HCT116 (cell line): ENCODE data around the gene COL20A1. TPM values are rescaled to one million over a fixed set of nuclear protein-coding genes. Genes with fewer than 3 reads are reported as not detected.

Experiments used
- ATAC-seq: fragments of 200-7000 bp; cut with Tn5 transposase; 2 replicates; pipeline ENCODE4 v1.9.1; 2020; ENCODE audit warnings: mild to moderate bottlenecking, moderate library complexity
- BruUV-seq: library from RNA; stranded (reverse); fragments of 400-500 nt; replicated peaks from 2 replicates; lab custom pipeline; 2021; lab: Mats Ljungman, UMichigan
- CTCF ChIA-PET: fragments of 300-600 bp; sonication (Branson Sonifier 250); formaldehyde crosslinking; loops from one replicate; lab custom pipeline; 2021; ENCODE audit warnings: antibody characterized with exemption; lab: Charles Lee
- POLR2A ChIA-PET: fragments of 300-600, 350-600 bp; sonication (Branson Sonifier 250); formaldehyde crosslinking; loops from one replicate; lab custom pipeline; 2021; ENCODE audit warnings: antibody characterized with exemption; lab: Charles Lee
- RAD21 ChIA-PET, 2 experiments: fragments of 300-600 bp; sonication (Branson Sonifier 250); formaldehyde crosslinking; loops; one replicate each; lab custom pipeline; 2023; ENCODE audit warnings: low total read pairs in 2 of 2; ENCODE audit not compliant: uncharacterized antibody in 2 of 2, unreplicated experiment in 2 of 2, low non-redundant PET in 1 of 2; lab: Charles Lee
- DNase-seq: peaks from one replicate; pipeline ENCODE4 v3.0.0-alpha.2; 2010; ENCODE audit warnings: low read depth, low spot score
- H2AFZ ChIP-seq: fragments of 200-600 bp; shearing (Covaris generic), sonication (generic); 2 replicates; pipeline ENCODE4 v1.6.1; 2017; ENCODE audit warnings: low read depth, mixed run types, mixed read lengths, antibody characterized with exemption, low read length; ENCODE audit not compliant: poor library complexity, severe bottlenecking
- H3K27ac ChIP-seq: 2 replicates; pipeline ENCODE4 v1.5.1; 2012; ENCODE audit warnings: low read depth, low read length
- H3K27me3 ChIP-seq: fragments of 200-600 bp; sonication (generic); 2 replicates; pipeline ENCODE4 v1.6.1; 2016; ENCODE audit warnings: mixed run types, low read length, mixed read lengths; ENCODE audit not compliant: insufficient read depth
- H3K36me3 ChIP-seq, 2 experiments: fragments of 200-500 bp in 1 of 2; fragments of 200-600 bp in 1 of 2; sonication (Bioruptor generic) in 1 of 2; sonication (generic) in 1 of 2; 2 replicates each; pipeline versions ENCODE4 v1.5.1 to v1.6.1; 2014 to 2016; ENCODE audit warnings: low read length in 2 of 2, inconsistent platforms in 1 of 2, mixed read lengths in 1 of 2, mixed run types in 1 of 2; ENCODE audit not compliant: insufficient read depth in 2 of 2, control insufficient read depth in 1 of 2
- H3K4me1 ChIP-seq, 2 experiments: fragments of 200-600 bp in 1 of 2; sonication (generic) in 1 of 2; 2 replicates each; pipeline versions ENCODE4 v1.5.1 to v1.6.1; 2012 to 2017; ENCODE audit warnings: low read length in 2 of 2, inconsistent platforms in 1 of 2, mild to moderate bottlenecking in 1 of 2, mixed read lengths in 1 of 2, mixed run types in 1 of 2, moderate library complexity in 1 of 2; ENCODE audit not compliant: insufficient read depth in 2 of 2, control insufficient read depth in 1 of 2
- H3K4me2 ChIP-seq: fragments of 200-600 bp; sonication (generic); 2 replicates; pipeline ENCODE4 v1.6.1; 2017; ENCODE audit warnings: mixed run types, low read length, mixed read lengths
- H3K4me3 ChIP-seq, 2 experiments: fragments of 200-600 bp in 1 of 2; sonication (generic) in 1 of 2; replicated peaks in 1 of 2; 2 replicates each; pipeline ENCODE4 v1.5.1; 2011 to 2016; ENCODE audit warnings: low read length in 2 of 2, control low read depth in 1 of 2, low read depth in 1 of 2, mild to moderate bottlenecking in 1 of 2, mixed read lengths in 1 of 2, mixed run types in 1 of 2
- H3K79me2 ChIP-seq: fragments of 200-600 bp; sonication (generic); 2 replicates; pipeline ENCODE4 v1.6.1; 2017; ENCODE audit warnings: mild to moderate bottlenecking, mixed run types, low read length, moderate library complexity, mixed read lengths; ENCODE audit not compliant: insufficient read depth
- H3K9ac ChIP-seq: fragments of 200-600 bp; sonication (generic); 2 replicates; pipeline ENCODE4 v1.6.1; 2016; ENCODE audit warnings: low read length, mixed read lengths
- H3K9me2 ChIP-seq: fragments of 200-600 bp; sonication (generic), shearing (Covaris generic); 2 replicates; pipeline ENCODE4 v1.6.1; 2017; ENCODE audit warnings: mixed run types, mild to moderate bottlenecking, moderate library complexity; ENCODE audit not compliant: insufficient read depth
- H3K9me3 ChIP-seq, 2 experiments: fragments of 200-500 bp in 1 of 2; fragments of 200-600 bp in 1 of 2; sonication (Bioruptor generic) in 1 of 2; sonication (generic) in 1 of 2; 2 replicates each; pipeline ENCODE4 v1.6.1; 2014 to 2017; ENCODE audit warnings: low read length in 2 of 2, mixed read lengths in 2 of 2, inconsistent platforms in 1 of 2, low read depth in 1 of 2, mild to moderate bottlenecking in 1 of 2, mixed run types in 1 of 2, moderate library complexity in 1 of 2; ENCODE audit not compliant: control insufficient read depth in 1 of 2, insufficient read depth in 1 of 2
- H4K20me1 ChIP-seq: fragments of 200-600 bp; sonication (generic), shearing (Covaris generic); 2 replicates; pipeline ENCODE4 v1.6.1; 2017; ENCODE audit warnings: mixed run types, mild to moderate bottlenecking, moderate library complexity; ENCODE audit not compliant: insufficient read depth
- CBX3 ChIP-seq: IDR thresholded peaks from 2 replicates; pipeline ENCODE4 v1.6.1; 2012; ENCODE audit warnings: low read depth
- CEBPB ChIP-seq: IDR thresholded peaks from 2 replicates; pipeline ENCODE4 v1.6.1; 2012; ENCODE audit warnings: low read depth
- EGR1 ChIP-seq: IDR thresholded peaks from 2 replicates; pipeline ENCODE4 v1.6.1; 2012; ENCODE audit warnings: low read depth
- ELF1 ChIP-seq: IDR thresholded peaks from 2 replicates; pipeline ENCODE4 v1.6.1; 2012; ENCODE audit warnings: low read depth, borderline replicate concordance
- EZH2 ChIP-seq: fragments of 200-600 bp; sonication (generic); IDR thresholded peaks from 2 replicates; pipeline ENCODE4 v1.6.1; 2017; ENCODE audit warnings: antibody characterized with exemption, mixed run types
- POLR2A ChIP-seq: IDR thresholded peaks from 2 replicates; pipeline ENCODE4 v1.7.0; 2011; ENCODE audit warnings: borderline replicate concordance; ENCODE audit not compliant: insufficient read depth, insufficient read length; ENCODE audit errors: extremely low read depth
- POLR2AphosphoS5 ChIP-seq: IDR thresholded peaks from 2 replicates; pipeline ENCODE4 v1.6.1; 2011; ENCODE audit warnings: mild to moderate bottlenecking, low read depth, low read length, moderate library complexity
- RAD21 ChIP-seq: IDR thresholded peaks from 2 replicates; pipeline ENCODE4 v1.6.1; 2012; ENCODE audit warnings: low read depth, mild to moderate bottlenecking
- SIN3A ChIP-seq: IDR thresholded peaks from 2 replicates; pipeline ENCODE4 v1.6.1; 2012; ENCODE audit warnings: low read depth
- YY1 ChIP-seq: IDR thresholded peaks from 2 replicates; pipeline ENCODE4 v1.6.1; 2011; ENCODE audit warnings: low read length, low read depth, moderate library complexity, mild to moderate bottlenecking; ENCODE audit not compliant: insufficient replicate concordance; ENCODE audit errors: extremely low read depth
- ZNF274 ChIP-seq: fragments of 200-500 bp; sonication (Bioruptor generic); IDR thresholded peaks from 2 replicates; pipeline ENCODE4 v1.6.1; 2014; ENCODE audit warnings: mild to moderate bottlenecking, low read depth, low read length, inconsistent platforms
- intact Hi-C: fragments of 100-400 bp; cut with micrococcal nuclease; formaldehyde crosslinking; loops from 2 replicates; pipeline ENCODE4 v1.10.0; 2022
- total RNA-seq: library from RNA; stranded (reverse); gene quantifications from one replicate; pipeline ENCODE4 v1.2.1, GENCODE V29; 2021; ENCODE audit not compliant: unreplicated experiment
- TF ChIP-seq, protein P1 (sequence below): IDR thresholded peaks from 2 replicates; pipeline ENCODE4 v1.6.1; 2012

Gene COL20A1
- total RNA-seq, 1 experiment from 2014 or later, result 0.34 TPM

DNA sequence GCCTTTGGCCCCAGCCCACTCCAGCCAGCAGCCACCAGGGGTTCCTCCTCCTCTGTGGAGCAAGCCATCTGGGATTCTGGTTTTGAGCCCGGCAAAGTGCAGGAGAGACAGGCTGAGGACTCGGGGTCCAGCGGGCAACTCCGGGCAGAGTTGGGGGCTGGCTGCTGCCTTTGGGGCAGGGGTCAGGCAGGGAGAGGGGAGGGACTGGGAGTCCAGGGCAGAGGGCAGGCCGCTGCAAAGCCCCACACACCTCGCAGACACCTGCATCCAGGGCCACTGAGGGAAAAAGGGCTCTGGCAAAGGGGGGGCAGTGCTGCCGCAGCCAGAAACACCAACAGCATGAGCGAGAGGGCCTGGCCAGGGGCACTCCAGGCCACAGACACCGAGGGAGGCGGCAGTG, 48.5 kb upstream of the COL20A1 start:
- Histone ChIP-seq H4K20me1 (no peaks in the 10 kb centered on the region), H3K4me2 (no peak overlapping the region), H3K4me3 (no peak overlapping the region), H3K9ac (no peak overlapping the region), H3K9me3 (no peaks in the 10 kb centered on the region), H3K27me3 (no peaks in the 10 kb centered on the region), H3K79me2 (no peaks in the 10 kb centered on the region), H2AFZ (no peak overlapping the region), H3K36me3 (no peaks in the 10 kb centered on the region), H3K4me1 (no peaks in the 10 kb centered on the region), H3K27ac (no peak overlapping the region), H3K9me2 (no peaks in the 10 kb centered on the region)
- ATAC-seq (no peak), DNase-seq (no peak)
- RAD21 ChIA-PET, result no interaction called here
- intact Hi-C loops, result no loop called here
- POLR2A ChIA-PET, result no interaction called here
- no TSS peak for BruUV-seq
- TF ChIP-seq POLR2AphosphoS5 (no peak), CBX3 (no peak), EZH2 (no peak), POLR2A (no peak), CEBPB (no peak), SIN3A (no peak), YY1 (no peak), ZNF274 (no peak), RAD21 (no peak), ELF1 (no peak), EGR1 (no peak)
- TF ChIP-seq, protein P1, sequence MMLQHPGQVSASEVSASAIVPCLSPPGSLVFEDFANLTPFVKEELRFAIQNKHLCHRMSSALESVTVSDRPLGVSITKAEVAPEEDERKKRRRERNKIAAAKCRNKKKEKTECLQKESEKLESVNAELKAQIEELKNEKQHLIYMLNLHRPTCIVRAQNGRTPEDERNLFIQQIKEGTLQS, result no peak
- CTCF ChIA-PET, result no interaction called here
